NCI-H748 (cell line): ENCODE results near the gene TYRP1.
"Not testable (repeated sequence)": the region's sequence is repeated elsewhere in the genome, so short reads cannot be mapped to it uniquely, and the experiment has no call there.

ENCODE experiments used
- DNase-seq: peaks from one replicate; lab custom pipeline; 2025; ENCODE audit not compliant: unreplicated experiment; lab: John Stamatoyannopoulos, UW

Gene TYRP1

GRCh38 chr9:12693141-12693540 is at the start of gene TYRP1:
TYRP1 (plus strand) TSS chr9:12693385; CDS start chr9:12693997, 612 bp downstream.
- DNase-seq: no peak

- no peak for DNase-seq
Measured at GRCh38 chr9:12643686-12644085, 49.5 kb upstream of the TYRP1 start.

GRCh38 chr9:12648925-12649324 is 44.3 kb upstream of the TYRP1 start:
- no peak for DNase-seq

- no peak for DNase-seq
Measured at GRCh38 chr9:12651125-12651524, 42.1 kb upstream of the TYRP1 start.

- DNase-seq: no peak
Measured at GRCh38 chr9:12652973-12653372, 40.2 kb upstream of the TYRP1 start.

GRCh38 chr9:12656803-12657202 is 36.4 kb upstream of the TYRP1 start:
- DNase-seq: no peak

- no peak for DNase-seq
Measured at GRCh38 chr9:12657233-12657632, 36.0 kb upstream of the TYRP1 start.

- no peak for DNase-seq
Measured at GRCh38 chr9:12657998-12658397, 35.2 kb upstream of the TYRP1 start.

- DNase-seq: no peak
Measured at GRCh38 chr9:12658531-12659209, 34.5 kb upstream of the TYRP1 start.

- no peak for DNase-seq
Measured at GRCh38 chr9:12659220-12659619, 34.0 kb upstream of the TYRP1 start.

GRCh38 chr9:12666813-12667212 is 26.4 kb upstream of the TYRP1 start:
- peak; percentile 44 for DNase-seq

- DNase-seq: no peak
Measured at GRCh38 chr9:12667892-12668291, 25.3 kb upstream of the TYRP1 start.

GRCh38 chr9:12670006-12670405 is 23.2 kb upstream of the TYRP1 start:
- DNase-seq: no peak

- DNase-seq: no peak
Measured at GRCh38 chr9:12674961-12675360, 18.2 kb upstream of the TYRP1 start.

- DNase-seq: not testable (repeated sequence)
Measured at GRCh38 chr9:12677462-12678126, 15.6 kb upstream of the TYRP1 start.

GRCh38 chr9:12680341-12680740 is 12.8 kb upstream of the TYRP1 start:
- no peak for DNase-seq

- DNase-seq: no peak
Measured at GRCh38 chr9:12680757-12681156, 12.4 kb upstream of the TYRP1 start.

- no peak for DNase-seq
Measured at GRCh38 chr9:12681620-12682019, 11.6 kb upstream of the TYRP1 start.

GRCh38 chr9:12684974-12685373 is 8.2 kb upstream of the TYRP1 start:
- no peak for DNase-seq

- no peak for DNase-seq
Measured at GRCh38 chr9:12689233-12689632, 4.0 kb upstream of the TYRP1 start.

GRCh38 chr9:12694013-12694412 is 828 bp downstream of the TYRP1 start:
- no peak for DNase-seq

GRCh38 chr9:12695474-12695873 is 2.3 kb downstream of the TYRP1 start:
- no peak for DNase-seq
